Measurements from ENCODE around the gene PARD3.
"Not testable (repeated sequence)": the region's sequence is repeated elsewhere in the genome, so short reads cannot be mapped to it uniquely, and the experiment has no call there.

PARD3 gene

GRCh38 chr10:34403512-34403911, 411.6 kb downstream of the PARD3 start:
- no peak for DNase-seq (ENCODE audit: low read depth in 2 of 2)

GRCh38 chr10:34400075-34400474, 415.0 kb downstream of the PARD3 start:
- TF ChIP-seq CTCF (IDR thresholded peaks at IDR 0.05; ENCODE audit: low read depth, low read length), result no peak

More at GRCh38 chr10:34403512-34403911, 411.6 kb downstream of the PARD3 start:
- no peak overlapping the region for H3K4me3 ChIP-seq (replicated peaks in 1 of 2; ENCODE audit: low read depth in 2 of 2, low read length in 2 of 2)
- TF ChIP-seq CTCF (IDR thresholded peaks at IDR 0.05; ENCODE audit: low read depth, low read length), result no peak

GRCh38 chr10:34399013-34399412, 416.1 kb downstream of the PARD3 start:
- DNase-seq (ENCODE audit: low read depth in 2 of 2), result no peak
- no peak for TF ChIP-seq CTCF (IDR thresholded peaks at IDR 0.05; ENCODE audit: low read depth, low read length)

More at GRCh38 chr10:34400075-34400474, 415.0 kb downstream of the PARD3 start:
- no peak overlapping the region for H3K4me3 ChIP-seq (replicated peaks in 1 of 2; ENCODE audit: low read depth in 2 of 2, low read length in 2 of 2)
- no peak for DNase-seq (ENCODE audit: low read depth in 2 of 2)

GRCh38 chr10:34397324-34397723, 417.8 kb downstream of the PARD3 start:
- no peak overlapping the region for H3K4me3 ChIP-seq (replicated peaks in 1 of 2; ENCODE audit: low read depth in 2 of 2, low read length in 2 of 2)
- DNase-seq (ENCODE audit: low read depth in 2 of 2), result peak; percentile 74 to 81
- TF ChIP-seq CTCF (IDR thresholded peaks at IDR 0.05; ENCODE audit: low read depth, low read length), result no peak

More at GRCh38 chr10:34399013-34399412, 416.1 kb downstream of the PARD3 start:
- H3K4me3 ChIP-seq (replicated peaks in 1 of 2; ENCODE audit: low read depth in 2 of 2, low read length in 2 of 2), result no peak overlapping the region

GRCh38 chr10:34396663-34397062, 418.4 kb downstream of the PARD3 start:
- no peak for TF ChIP-seq CTCF (IDR thresholded peaks at IDR 0.05; ENCODE audit: low read depth, low read length)
- no peak for DNase-seq (ENCODE audit: low read depth in 2 of 2)

GRCh38 chr10:34392641-34393170, 422.4 kb downstream of the PARD3 start:
- no peak for TF ChIP-seq CTCF (IDR thresholded peaks at IDR 0.05; ENCODE audit: low read depth, low read length)
- DNase-seq (ENCODE audit: low read depth in 2 of 2), result peak in 1 of 2 donors; percentile 16

More at GRCh38 chr10:34396663-34397062, 418.4 kb downstream of the PARD3 start:
- H3K4me3 ChIP-seq (replicated peaks in 1 of 2; ENCODE audit: low read depth in 2 of 2, low read length in 2 of 2), result no peak overlapping the region

GRCh38 chr10:34391168-34391567, 423.9 kb downstream of the PARD3 start:
- not testable (repeated sequence) for H3K4me3 ChIP-seq (replicated peaks in 1 of 2; ENCODE audit: low read depth in 2 of 2, low read length in 2 of 2)
- TF ChIP-seq CTCF (IDR thresholded peaks at IDR 0.05; ENCODE audit: low read depth, low read length), result peak; percentile 23
- DNase-seq (ENCODE audit: low read depth in 2 of 2), result peak in 1 of 2 donors; percentile 24

More at GRCh38 chr10:34392641-34393170, 422.4 kb downstream of the PARD3 start:
- no peak overlapping the region for H3K4me3 ChIP-seq (replicated peaks in 1 of 2; ENCODE audit: low read depth in 2 of 2, low read length in 2 of 2)
